OCI-LY3 (cell line): ENCODE data around the gene MYF5.
A peak's percentile ranks its signal among the peaks of the same experiment; 100 is the strongest.

ENCODE experiments used
- H2AFZ ChIP-seq: fragments of 200-600, 300-600 bp; shearing (Covaris generic); 2 replicates; pipeline ENCODE4 v1.6.0; 2014; ENCODE audit warnings: antibody characterized with exemption, low read depth, low read length
- H3K27ac ChIP-seq: fragments of 200-600, 300-600 bp; sonication (generic); 2 replicates; pipeline ENCODE4 v1.5.1; 2014; ENCODE audit warnings: mild to moderate bottlenecking, low read length, moderate library complexity, mixed read lengths
- H3K27me3 ChIP-seq: fragments of 200-600, 300-600 bp; sonication (generic); 2 replicates; pipeline ENCODE4 v1.6.1; 2014; ENCODE audit warnings: low read depth, low read length, mixed read lengths
- H3K36me3 ChIP-seq: fragments of 200-600, 300-600 bp; sonication (generic); replicated peaks from 2 replicates; pipeline ENCODE3; 2014; ENCODE audit warnings: low read depth, low read length, mixed read lengths
- H3K4me1 ChIP-seq: fragments of 300-600, 200-600 bp; sonication (generic); 2 replicates; pipeline ENCODE4 v1.6.1; 2014; ENCODE audit warnings: low read length, mixed read lengths
- H3K4me2 ChIP-seq: fragments of 200-600, 300-600 bp; sonication (generic); 2 replicates; pipeline ENCODE4 v1.6.1; 2014; ENCODE audit warnings: low read length, mixed read lengths
- H3K4me3 ChIP-seq: fragments of 300-600, 200-600 bp; sonication (generic); 2 replicates; pipeline ENCODE4 v1.5.1; 2014; ENCODE audit warnings: antibody characterized with exemption, mild to moderate bottlenecking, low read length, moderate library complexity
- H3K79me2 ChIP-seq: fragments of 300-600, 200-600 bp; shearing (Covaris generic); 2 replicates; pipeline ENCODE4 v1.6.1; 2014; ENCODE audit warnings: mild to moderate bottlenecking, low read length, mixed read lengths
- H3K9ac ChIP-seq: fragments of 300-600, 200-600 bp; shearing (Covaris generic); 2 replicates; pipeline ENCODE4 v1.6.0; 2014; ENCODE audit warnings: mild to moderate bottlenecking, low read length, moderate library complexity
- H3K9me3 ChIP-seq: fragments of 200-600, 300-600 bp; shearing (Covaris generic); 2 replicates; pipeline ENCODE4 v1.6.1; 2014; ENCODE audit warnings: low read length, mixed read lengths; ENCODE audit not compliant: insufficient read depth
- H4K20me1 ChIP-seq: fragments of 200-600, 300-600 bp; sonication (generic); 2 replicates; pipeline ENCODE4 v1.6.1; 2016; ENCODE audit warnings: low read length, mixed read lengths; ENCODE audit not compliant: insufficient read depth
- EZH2phosphoT487 ChIP-seq: fragments of 200-600 bp; shearing (Covaris generic); IDR thresholded peaks from 2 replicates; pipeline ENCODE4 v1.6.1; 2018; ENCODE audit warnings: antibody characterized with exemption, mixed run types, low read depth
- TF ChIP-seq, protein P1 (sequence below): fragments of 200-600, 300-600 bp; sonication (generic); IDR thresholded peaks from 2 replicates; pipeline ENCODE4 v1.5.1; 2014; ENCODE audit warnings: antibody characterized with exemption, low read length, low read depth

Gene MYF5

DNA sequence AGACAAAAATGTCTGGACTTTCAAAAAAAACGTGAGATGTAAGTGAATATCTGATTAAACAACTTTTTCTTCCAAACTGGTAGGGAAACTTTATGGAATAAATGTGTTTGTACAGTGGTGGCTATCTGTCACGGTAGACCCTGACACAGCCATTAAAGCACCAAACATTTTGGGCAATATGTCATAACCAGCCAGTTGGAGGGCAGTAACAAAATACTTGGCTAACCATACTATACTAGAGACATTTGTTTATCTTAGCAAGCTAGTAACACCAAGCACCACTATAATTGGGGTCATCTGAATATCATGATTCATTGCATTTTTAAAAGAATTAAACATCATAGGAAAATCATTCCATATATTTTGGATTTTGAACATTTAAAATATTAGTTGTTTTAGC lies 15.3 kb upstream of the MYF5 start:
- Histone ChIP-seq H3K27me3 (no peaks in the 10 kb centered on the region), H3K4me2 (no peak overlapping the region), H3K27ac (no peak overlapping the region), H3K9ac (no peak overlapping the region), H4K20me1 (no peaks in the 10 kb centered on the region), H3K4me3 (no peak overlapping the region), H2AFZ (no peak overlapping the region), H3K36me3 (no peaks in the 10 kb centered on the region), H3K4me1 (peaks cover 15% of the 10 kb centered on the region), H3K9me3 (no peaks in the 10 kb centered on the region), H3K79me2 (no peaks in the 10 kb centered on the region)
- TF ChIP-seq, protein P1, sequence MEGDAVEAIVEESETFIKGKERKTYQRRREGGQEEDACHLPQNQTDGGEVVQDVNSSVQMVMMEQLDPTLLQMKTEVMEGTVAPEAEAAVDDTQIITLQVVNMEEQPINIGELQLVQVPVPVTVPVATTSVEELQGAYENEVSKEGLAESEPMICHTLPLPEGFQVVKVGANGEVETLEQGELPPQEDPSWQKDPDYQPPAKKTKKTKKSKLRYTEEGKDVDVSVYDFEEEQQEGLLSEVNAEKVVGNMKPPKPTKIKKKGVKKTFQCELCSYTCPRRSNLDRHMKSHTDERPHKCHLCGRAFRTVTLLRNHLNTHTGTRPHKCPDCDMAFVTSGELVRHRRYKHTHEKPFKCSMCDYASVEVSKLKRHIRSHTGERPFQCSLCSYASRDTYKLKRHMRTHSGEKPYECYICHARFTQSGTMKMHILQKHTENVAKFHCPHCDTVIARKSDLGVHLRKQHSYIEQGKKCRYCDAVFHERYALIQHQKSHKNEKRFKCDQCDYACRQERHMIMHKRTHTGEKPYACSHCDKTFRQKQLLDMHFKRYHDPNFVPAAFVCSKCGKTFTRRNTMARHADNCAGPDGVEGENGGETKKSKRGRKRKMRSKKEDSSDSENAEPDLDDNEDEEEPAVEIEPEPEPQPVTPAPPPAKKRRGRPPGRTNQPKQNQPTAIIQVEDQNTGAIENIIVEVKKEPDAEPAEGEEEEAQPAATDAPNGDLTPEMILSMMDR = no peak
- no peak for TF ChIP-seq EZH2phosphoT487

DNA sequence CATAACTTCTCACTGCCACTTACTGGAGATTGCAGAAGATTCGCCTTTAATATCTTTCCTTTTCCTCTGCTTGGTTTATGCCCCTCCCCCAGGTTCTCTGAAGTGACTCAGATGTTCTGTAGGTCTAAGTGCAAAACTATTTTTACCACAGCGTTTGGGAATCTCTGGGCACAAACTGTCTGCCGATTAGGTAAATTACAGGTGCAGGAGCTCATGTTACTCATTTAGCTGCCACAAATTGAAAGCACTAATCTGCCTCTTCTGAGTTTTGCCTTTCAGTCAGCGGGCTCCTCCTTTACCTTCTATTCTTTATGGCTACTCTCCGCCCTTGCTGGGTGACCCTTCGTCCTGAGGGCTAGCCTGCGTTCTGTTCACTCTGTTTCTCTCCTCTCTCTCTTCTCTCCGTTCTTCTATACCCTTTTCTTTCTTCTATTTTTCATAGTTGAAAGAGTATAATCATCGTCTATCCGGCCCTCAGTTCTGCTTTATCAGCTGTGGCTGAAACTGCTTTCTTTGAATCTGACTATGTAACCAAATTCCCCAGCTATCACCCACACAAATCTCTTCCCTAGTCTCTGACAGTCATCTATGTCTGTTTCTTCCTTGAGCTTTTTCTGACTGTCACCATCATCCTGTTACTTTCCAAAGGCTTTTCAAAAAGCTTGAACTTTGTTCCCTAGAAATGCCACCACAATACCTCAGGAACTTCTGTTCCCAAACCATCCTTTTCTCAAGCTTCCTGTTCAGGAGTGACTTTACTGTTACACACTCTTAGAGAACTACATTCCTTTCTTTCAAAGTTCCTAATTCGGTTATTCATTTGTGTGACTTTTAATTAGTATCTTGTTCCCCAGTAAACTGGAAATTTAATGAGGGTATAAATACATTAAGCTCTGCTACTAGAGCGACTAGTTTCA lies 13.6 kb upstream of the MYF5 start:
- no peak for TF ChIP-seq EZH2phosphoT487
- TF ChIP-seq, protein P1 = no peak
- peak overlapping the region; percentile 77 for H3K4me3 ChIP-seq
- H4K20me1 ChIP-seq = no peaks in the 10 kb centered on the region
- no peaks in the 10 kb centered on the region for H3K27me3 ChIP-seq
- H3K4me2 ChIP-seq = peak overlapping the region; percentile 83
- peaks cover 15% of the 10 kb centered on the region for H3K4me1 ChIP-seq
- H2AFZ ChIP-seq = peak overlapping the region; percentile 43
- H3K27ac ChIP-seq = peak overlapping the region; percentile 69
- peak overlapping the region; percentile 44 for H3K9ac ChIP-seq
- no peaks in the 10 kb centered on the region for H3K9me3 ChIP-seq
- no peaks in the 10 kb centered on the region for H3K79me2 ChIP-seq
- no peaks in the 10 kb centered on the region for H3K36me3 ChIP-seq

DNA sequence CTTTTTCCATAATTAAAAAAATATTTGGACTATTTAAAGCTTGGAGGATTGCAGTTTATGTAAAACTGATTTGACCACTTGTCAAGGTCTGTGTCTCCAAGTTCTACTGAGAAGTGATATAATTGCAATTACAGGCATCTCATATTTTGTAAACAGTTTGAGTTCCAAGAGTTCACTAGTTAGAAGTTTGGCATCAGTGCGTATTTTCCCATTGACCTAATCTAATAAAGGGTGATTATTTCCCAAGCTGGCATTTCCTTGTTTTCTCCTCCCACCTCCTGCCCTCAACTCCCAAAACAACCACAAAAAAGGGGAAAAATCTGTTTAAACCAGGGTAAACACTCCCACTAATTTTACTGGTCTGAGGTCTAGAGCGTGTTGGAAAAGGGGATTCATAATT lies 12.3 kb upstream of the MYF5 start:
- no peaks in the 10 kb centered on the region for H3K79me2 ChIP-seq
- no peaks in the 10 kb centered on the region for H3K27me3 ChIP-seq
- H3K9me3 ChIP-seq = no peaks in the 10 kb centered on the region
- TF ChIP-seq, protein P1 = no peak
- no peak for TF ChIP-seq EZH2phosphoT487
- H3K36me3 ChIP-seq = no peaks in the 10 kb centered on the region
- no peak overlapping the region for H2AFZ ChIP-seq
- no peak overlapping the region for H3K27ac ChIP-seq
- H3K4me2 ChIP-seq = no peak overlapping the region
- H4K20me1 ChIP-seq = no peaks in the 10 kb centered on the region
- H3K4me1 ChIP-seq = peaks cover 15% of the 10 kb centered on the region
- H3K4me3 ChIP-seq = no peak overlapping the region
- no peak overlapping the region for H3K9ac ChIP-seq

DNA sequence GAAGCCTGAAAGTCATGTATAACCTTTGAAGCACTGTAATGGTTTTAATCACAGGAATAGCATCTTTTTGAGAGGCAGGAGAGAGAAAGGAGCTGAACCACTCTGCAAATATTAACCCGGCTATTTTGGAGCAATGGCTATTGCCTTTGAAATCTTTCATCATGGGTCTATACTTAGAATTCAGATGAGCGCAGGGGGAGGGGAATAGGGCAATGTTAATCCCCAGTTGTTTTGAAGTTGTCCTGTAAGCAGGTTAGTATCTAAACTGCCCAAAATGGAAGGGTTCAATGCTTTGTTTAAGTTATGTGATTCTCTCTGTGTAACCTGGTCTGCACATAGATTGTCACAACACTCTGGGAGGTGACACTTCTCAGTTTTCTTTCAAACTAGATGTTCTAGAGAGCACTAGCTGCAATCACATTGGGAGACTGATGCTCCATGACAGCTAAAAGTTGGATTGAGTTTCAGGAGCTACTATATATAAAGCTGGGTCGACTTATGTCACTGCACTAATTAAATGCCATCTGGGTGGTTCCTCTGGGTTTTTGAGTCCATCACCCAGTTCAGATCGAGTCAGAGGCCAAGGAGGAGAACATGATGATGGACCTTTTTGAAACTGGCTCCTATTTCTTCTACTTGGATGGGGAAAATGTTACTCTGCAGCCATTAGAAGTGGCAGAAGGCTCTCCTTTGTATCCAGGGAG lies 9.4 kb upstream of the MYF5 start, which contains the start of gene MYF6:
Gene MYF6, plus strand, starts transcription at position 509 of the 704 bp plus-strand sequence. Its CDS starts 86 bp downstream, at position 595.
- no peak within 1 kb of the TSS for H3K27ac ChIP-seq
- H3K4me2 ChIP-seq = no peak within 1 kb of the TSS
- no peaks in the 10 kb centered on the region for H3K9me3 ChIP-seq
- no peaks in the 10 kb centered on the region for H3K36me3 ChIP-seq
- no peaks in the 10 kb centered on the region for H3K79me2 ChIP-seq
- no peak within 1 kb of the TSS for H3K4me3 ChIP-seq
- H3K27me3 ChIP-seq = no peaks in the 10 kb centered on the region
- TF ChIP-seq, protein P1 = no peak
- no peak for TF ChIP-seq EZH2phosphoT487
- H3K9ac ChIP-seq = no peak within 1 kb of the TSS
- peaks cover 14% of the 10 kb centered on the region for H3K4me1 ChIP-seq
- H2AFZ ChIP-seq = no peak within 1 kb of the TSS
- H4K20me1 ChIP-seq = no peaks in the 10 kb centered on the region
